SK-N-SH (cell line): ENCODE results near the gene PHKB.

Source experiments
- CTCF ChIP-seq: fragments of 200-600 bp; sonication (generic); IDR thresholded peaks from 2 replicates; pipeline ENCODE4 v1.6.1; 2017; ENCODE audit warnings: antibody characterized with exemption, mild to moderate bottlenecking, moderate library complexity
- JUND ChIP-seq: IDR thresholded peaks from 2 replicates; pipeline ENCODE4 v1.4.0; 2012
- POLR2AphosphoS5 ChIP-seq: IDR thresholded peaks from 2 replicates; pipeline ENCODE4 v1.6.1; 2012; ENCODE audit warnings: low read depth, low read length
- REST ChIP-seq: IDR thresholded peaks from 2 replicates; pipeline ENCODE4 v1.6.1; 2012; ENCODE audit warnings: mild to moderate bottlenecking, low read depth, low read length, moderate library complexity
- SIN3A ChIP-seq: IDR thresholded peaks from 2 replicates; pipeline ENCODE4 v1.6.1; 2012; ENCODE audit warnings: low read depth, mild to moderate bottlenecking, low read length, moderate library complexity, borderline replicate concordance
- TAF1 ChIP-seq: IDR thresholded peaks from 2 replicates; pipeline ENCODE4 v1.6.1; 2012; ENCODE audit warnings: low read depth, mild to moderate bottlenecking, low read length, moderate library complexity, borderline replicate concordance
- YY1 ChIP-seq: IDR thresholded peaks from 2 replicates; pipeline ENCODE4 v1.4.0; 2012; ENCODE audit warnings: low read depth, mild to moderate bottlenecking

- no peak for TF ChIP-seq POLR2AphosphoS5
- TF ChIP-seq CTCF: no peak
- no peak for TF ChIP-seq YY1
- TF ChIP-seq REST: no peak
- TF ChIP-seq TAF1: no peak
- TF ChIP-seq JUND: no peak
- no peak for TF ChIP-seq SIN3A
These were observed 267.1 kb downstream of the PHKB start for GRCh38 chr16:47728205-47728604.
